NCI-H526 (cell line): ENCODE measurements around the gene SLC39A5.
A peak's percentile ranks its signal among the peaks of the same experiment; 100 is the strongest.
"Not testable (repeated sequence)": the region's sequence is repeated elsewhere in the genome, so short reads cannot be mapped to it uniquely, and the experiment has no call there.

Source experiments
- DNase-seq, 2 experiments: peaks; one replicate each; lab custom pipeline; 2025; lab: John Stamatoyannopoulos, UW

SLC39A5 gene

DNA sequence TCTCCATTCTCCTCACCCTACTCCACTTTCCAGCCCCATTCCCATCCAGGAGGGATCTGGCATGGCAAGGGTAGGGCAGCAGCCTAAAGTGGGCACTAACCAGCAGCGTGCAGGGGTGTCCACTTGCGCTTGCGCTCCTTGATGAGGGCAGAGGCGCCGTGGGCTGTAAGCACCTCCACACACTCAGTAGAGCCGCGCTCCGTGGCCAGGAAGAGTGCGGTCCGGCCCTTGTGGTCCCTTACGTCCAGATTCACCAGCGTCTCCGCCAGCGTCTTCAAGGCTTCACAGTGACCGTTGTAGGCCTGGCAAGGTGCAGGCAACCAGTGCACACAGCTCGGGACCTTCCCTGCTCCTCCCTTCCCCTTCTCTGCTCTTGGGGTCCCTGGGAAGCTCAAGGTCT is 18.1 kb downstream of the SLC39A5 start:
- DNase-seq = no peak

DNA sequence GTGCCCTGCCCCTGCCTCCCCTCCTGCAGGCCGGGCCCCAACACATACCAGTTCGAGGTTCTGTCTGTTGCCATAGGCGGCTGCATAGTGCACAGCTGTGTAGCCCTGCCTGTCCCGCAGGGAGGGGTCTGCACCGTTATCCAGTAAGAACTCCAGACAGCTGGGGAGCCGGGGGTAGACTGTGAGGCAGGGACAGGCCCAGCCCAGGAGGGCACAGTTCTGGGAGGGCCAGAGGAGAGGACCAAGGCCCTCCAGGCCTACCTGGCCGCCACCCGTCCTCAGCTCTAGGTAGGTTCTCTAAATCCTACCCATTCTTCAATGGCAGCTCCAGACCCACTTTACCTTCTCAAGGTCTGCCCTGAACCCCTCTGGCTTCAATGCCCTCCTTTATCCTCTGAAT is 18.9 kb downstream of the SLC39A5 start:
- no peak for DNase-seq

DNA sequence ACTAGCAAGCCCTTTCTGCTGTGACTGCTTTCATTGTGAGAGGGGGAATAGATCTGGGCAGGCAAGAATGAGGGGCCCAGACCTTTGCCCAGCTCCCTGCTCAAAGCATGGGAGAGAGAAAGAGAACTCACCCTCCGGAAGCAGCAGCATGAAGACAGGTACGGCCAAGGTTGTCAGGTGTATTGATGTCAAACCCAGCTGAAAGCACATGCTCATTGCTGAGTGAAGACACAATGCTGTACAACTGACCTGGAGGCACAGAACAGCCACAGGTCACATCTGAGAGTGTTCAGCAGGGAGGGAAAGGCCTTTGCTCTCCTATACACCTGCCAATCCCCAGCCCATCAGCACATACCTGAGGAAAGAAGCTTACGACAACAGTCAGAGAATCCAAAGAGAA is 22.8 kb downstream of the SLC39A5 start:
- DNase-seq = no peak

DNA sequence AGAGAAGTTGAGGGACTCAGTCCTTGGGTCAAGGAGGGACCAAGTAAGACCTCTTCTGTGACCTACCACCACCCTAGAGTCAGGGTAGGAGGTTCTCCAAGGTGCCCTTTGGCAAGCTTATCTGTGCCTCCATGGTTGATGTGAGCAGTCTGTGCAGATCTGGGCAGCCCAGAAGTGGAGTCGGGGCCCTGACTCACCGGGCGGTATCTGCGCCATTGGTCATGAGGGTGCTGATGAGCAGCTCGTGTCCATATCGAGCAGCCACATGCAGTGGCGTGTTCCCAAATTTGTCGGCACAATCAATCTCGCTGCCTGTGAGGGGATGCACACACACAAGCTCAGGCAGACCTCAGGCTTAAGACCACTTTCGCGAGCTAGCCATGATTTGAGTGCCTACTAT is 23.2 kb downstream of the SLC39A5 start:
- DNase-seq = no peak

DNA sequence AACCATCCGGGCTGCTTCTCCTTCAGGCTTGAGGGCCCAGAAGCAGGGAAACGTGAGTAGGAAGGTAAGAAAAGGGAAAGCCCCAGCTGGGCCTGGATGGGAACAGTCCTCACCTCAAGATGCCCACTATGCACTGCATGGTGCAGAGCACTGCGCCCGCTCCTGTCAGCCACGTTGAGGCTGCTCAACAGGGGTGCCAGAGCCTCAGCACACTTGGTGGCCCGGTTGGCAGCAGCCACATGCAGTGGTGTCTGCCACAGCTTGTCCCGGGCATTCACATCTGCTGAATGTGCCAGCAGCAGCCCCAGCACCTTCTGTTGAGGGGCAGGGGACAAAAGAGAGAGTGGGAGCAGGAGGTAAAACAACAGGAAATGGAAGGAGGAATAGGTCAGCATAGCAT is 25.8 kb downstream of the SLC39A5 start:
- DNase-seq = no peak

DNA sequence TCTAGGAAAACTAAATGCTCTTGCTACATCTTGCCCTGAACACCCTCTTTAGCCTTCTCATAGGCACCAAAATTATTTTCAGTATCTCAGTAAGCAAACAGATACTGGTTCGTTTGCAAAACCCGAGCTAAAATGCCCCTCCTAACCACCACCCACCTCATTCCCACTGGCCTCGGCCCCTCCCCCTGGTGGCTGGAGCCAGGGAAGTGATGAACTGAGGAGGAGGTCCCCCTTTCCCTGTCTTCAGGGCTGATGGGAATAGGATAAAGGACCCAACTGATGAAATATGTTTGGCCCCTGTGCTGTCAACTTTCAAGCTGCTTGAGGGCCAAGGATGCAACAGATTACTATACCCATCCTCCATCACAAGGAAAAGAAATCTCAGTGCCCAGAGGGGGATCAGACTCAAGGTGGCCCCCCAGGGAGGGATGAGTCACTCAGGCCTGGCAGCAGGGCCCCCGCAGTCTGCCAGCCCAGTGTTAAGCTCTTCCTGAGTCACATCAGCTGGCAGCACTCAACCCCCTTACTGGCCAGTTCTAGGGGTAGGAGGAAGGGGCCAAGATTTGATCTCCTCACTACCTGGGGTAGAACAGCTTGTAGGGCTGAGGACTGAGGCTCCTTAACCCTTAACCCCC is 26.6 kb downstream of the SLC39A5 start:
- DNase-seq = no peak

DNA sequence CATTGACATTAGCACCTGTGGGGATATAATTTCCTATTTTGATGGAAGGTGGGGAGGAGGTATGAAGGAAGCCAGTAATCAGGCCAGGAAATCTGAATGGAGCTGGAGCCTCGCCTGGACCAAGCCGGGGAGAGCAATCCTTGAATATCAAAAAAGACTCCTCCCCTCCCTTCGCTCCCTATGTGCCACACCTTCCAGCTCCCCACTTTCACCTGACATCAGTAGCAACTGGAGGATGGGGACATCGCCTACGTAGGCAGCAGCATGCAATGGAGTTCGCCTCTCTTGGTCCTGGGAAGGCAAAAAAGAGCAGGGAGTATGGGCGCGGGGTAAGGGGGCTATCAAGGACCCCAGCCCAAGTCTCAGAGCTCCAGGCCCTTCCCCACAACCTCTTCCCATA is 27.2 kb downstream of the SLC39A5 start:
- no peak for DNase-seq

DNA sequence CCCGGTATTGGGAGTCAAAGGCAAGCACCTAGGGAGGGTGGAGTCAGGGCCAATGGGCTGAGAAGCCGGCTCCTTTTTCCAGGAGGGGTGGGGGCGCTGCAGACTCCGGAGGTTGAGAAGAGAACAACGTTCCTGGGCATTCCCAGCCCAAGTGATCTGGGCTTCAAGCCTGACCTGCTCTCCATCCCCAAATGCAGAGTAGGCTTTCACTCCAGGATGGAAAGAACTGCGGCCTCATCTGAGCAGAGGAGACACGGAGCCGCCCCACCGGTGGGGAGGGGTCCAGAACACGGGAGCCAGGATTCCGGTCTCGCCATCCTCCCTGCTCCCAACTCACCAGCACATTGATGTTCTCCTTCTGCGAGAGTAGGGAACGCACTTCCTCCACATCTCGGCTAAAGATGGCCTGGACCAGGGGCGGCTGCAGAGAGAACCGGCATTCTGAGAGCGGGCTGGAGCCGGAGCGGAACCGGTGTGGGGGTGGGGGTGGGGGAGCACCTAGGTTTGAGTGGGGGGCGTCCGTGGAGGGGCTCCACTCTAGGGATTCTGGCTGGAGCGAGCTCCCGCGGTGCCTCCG is 27.7 kb downstream of the SLC39A5 start:
- DNase-seq = peak; percentile 19 to 70

DNA sequence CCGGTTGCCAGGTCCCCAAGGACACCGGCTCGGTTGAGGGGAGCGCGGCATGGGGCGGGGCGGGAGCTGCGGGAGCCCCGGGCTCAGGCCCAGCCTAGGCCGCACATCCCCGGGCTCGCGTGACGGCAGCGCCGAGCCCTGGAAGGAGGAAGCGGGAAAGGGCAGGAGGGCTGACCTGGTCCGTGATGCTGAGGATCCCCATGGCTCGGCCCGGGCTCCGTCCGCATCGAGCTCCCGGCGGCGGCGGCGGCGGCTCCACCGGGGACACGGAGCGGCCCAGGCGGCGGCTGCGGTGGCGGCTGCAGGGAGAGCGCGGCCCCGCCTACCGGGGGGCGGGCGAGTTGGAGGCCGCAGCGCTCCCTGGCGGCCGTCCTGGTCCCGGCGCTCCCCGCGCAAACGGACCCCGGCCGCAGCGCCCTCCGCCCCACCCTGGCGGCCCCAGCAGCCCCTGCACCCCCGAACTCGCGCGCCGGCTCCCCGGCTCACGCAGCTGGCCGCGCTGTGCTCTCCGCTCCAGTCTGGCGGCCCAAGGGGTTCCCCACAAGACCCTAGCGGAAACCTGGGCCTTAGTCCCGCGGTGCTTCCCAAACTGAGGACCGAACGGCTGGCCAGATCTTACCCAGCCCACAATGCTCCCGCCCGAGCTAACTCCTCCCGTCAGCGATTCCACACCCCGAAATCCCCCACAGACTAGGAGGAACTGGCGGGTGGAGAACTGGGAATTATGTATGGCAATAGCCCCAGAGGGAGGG is 28.4 kb downstream of the SLC39A5 start, which contains the start of gene ANKRD52:
Gene ANKRD52, minus strand, starts transcription at position 317 of the 752 bp plus-strand sequence. Its CDS starts 115 bp downstream, at position 202.
- DNase-seq = peak; percentile 51 to 84

DNA sequence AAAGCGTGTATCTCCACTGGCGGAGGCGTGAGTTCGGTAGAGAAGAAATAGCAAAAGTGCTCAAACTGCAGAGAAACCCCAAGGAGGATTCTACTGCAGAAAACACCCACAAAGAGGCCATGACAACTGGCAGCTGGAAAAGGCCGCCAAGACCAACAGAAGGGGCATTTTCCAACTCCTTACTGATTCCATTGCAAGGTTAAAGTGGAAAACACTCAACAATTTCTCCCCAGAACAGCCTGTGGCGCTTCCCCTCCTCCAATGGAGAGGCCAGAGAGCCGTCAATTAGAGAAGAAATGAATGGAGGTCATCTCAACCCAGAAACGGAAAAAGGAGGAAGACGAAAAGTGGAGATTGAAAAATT is 29.0 kb downstream of the SLC39A5 start:
- no peak for DNase-seq

DNA sequence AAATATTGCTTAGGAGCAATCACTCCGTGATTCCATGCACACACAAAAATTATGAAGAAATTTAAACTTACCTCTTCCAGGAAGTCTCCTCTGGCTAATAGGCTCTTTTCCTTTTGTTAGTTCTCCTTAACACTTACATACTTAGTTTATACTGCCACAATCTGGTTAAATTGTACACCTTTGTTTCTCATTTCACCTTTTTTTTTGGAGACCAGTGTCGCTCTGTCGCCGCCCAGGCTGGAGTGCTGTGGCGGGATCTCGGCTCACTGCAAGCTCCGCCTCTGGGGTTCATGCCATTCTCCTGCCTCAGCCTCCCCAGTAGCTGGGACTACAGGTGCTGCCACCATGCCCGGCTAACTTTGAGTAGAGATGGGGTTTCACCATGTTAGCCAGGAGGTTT is 30.5 kb downstream of the SLC39A5 start:
- DNase-seq = no peak

DNA sequence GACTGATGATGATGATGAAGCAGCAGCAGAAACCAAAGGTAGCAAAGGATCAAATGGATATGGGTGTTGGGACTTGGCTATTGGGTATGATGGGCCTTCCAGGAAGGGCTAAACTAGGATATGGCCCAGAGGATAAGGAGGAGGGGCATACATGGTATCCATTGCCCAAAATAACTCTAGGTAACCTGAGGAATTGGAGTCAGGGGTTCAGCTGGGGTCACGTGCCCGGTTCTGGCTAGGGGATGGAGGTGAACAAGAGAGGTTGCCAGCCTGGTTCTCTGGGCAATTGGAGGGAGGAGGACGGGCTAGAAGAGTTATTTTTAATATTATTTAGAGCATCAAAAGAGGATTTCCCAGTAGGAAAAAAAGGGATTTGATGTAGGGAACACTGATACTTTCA is 31.1 kb downstream of the SLC39A5 start:
- DNase-seq = no peak

DNA sequence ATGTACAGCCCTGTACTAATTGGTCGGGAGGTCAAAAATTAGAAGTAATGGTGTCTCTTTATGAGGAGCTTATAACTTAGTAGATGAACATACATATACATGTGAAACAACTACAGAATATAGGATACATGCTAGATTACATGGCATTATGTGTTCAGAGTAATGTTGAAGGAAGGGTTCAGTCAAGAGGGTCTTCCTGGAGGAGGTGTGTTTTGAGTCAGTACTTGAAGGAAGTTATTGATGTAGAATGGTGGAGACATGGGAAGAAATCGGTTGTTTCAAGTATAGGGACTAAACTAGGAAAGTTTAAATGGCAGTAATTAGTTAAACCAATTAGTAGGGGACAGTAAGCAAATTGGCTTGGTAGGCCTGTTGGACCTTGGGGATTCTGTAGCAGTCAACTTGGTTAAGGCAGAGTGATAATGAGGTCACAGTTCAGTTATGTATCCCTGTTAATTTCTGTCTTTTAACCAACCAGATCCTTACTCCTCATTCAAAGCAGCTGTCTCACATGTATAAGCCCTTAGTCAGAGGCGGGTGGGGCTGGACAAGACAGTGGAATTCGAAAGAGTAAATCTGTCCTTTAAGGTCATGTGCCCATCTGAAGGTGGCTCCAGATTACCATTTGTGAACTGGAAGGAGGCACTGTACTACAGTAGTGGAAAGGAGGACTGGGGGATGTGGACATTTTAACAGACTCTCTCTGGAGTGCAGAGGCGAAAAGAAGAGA is 31.8 kb downstream of the SLC39A5 start:
- no peak for DNase-seq

DNA sequence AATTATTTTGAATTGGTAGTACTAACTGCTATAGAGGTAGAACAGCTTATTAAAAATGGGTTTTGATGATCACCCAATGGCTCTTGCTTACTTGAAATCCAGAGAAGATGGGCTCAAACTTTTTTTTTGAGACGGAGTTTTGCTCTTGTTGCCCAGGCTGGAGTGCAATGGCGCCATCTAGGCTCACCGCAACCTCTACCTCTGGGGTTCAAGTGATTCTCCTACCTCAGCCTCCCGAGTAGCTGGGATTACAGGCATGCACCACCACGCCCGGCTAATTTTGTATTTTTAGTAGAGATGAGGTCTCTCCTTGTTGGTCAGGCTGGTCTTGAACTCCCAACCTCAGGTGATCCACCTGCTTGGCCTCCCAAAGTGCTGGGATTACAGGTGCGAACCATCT is 33.1 kb downstream of the SLC39A5 start:
- DNase-seq = not testable (repeated sequence)

DNA sequence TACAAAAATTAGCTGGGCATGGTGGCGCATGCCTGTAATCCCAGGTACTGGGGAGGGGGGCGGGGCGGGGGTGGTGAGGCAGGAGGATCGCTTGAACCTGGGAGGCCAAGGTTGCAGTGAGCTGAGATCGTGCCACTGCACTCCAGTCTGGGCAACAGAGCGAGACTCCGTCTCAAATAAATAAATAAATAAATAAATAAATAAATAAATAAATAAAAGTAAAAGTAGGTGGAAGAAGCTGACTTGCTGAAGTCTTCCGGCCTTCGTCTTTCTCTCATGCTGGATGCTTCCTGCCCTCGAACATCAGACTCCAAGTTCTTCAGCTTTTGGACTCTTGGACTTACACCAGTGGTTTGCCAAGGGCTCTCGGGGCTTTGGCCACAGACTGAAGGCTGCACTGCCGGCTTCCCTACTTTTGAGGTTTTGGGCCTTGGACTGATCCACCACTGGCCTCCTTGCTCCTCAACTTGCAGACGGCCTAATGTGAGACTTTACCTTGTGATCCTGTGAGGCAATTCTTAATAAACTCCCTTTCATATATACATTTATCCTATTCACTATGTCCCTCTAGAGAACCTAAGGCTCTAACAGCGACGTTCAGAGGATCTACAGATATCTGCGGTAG is 36.3 kb downstream of the SLC39A5 start:
- peak in 1 of 2 experiments; percentile 29 for DNase-seq

DNA sequence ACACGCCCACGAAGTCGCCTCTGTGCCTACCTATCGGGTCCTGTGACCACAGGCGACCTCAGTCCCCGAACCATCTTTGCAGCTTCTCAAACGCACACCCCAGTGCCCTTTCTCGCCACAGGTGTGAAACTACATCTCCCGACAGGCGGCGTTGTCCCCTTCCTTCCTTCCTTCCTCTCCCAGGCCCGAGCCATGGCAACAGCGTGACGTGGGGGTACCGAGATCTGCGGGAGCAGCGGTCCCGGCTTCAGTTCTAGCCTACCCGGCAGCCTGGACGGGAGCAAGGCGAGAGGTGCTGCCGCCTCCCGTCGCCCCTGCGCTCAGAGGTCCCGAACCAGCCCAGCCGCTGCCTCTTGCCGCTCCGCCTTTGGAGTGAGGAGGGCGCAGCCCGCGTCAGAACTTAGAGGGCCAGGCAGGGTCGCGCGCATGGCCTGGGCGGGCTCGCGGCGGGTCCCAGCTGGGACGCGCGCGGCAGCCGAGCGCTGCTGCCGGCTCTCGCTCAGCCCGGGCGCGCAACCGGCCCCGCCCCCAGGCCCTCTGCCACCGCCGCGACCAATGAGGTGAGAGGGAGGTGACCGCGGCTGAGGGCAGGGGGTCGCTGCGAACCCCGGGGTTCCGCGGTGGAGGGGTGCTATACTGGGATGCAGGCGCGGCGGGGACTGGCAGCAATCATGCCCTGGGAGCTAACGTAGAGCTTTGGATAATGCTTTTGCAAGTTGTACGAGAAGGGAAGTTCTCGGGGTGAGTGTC is 37.0 kb downstream of the SLC39A5 start, which contains the start of gene COQ10A:
Gene COQ10A, plus strand, starts transcription at position 250 of the 750 bp plus-strand sequence. Its CDS starts 177 bp downstream, at position 427.
- DNase-seq = peak; percentile 80 to 96

DNA sequence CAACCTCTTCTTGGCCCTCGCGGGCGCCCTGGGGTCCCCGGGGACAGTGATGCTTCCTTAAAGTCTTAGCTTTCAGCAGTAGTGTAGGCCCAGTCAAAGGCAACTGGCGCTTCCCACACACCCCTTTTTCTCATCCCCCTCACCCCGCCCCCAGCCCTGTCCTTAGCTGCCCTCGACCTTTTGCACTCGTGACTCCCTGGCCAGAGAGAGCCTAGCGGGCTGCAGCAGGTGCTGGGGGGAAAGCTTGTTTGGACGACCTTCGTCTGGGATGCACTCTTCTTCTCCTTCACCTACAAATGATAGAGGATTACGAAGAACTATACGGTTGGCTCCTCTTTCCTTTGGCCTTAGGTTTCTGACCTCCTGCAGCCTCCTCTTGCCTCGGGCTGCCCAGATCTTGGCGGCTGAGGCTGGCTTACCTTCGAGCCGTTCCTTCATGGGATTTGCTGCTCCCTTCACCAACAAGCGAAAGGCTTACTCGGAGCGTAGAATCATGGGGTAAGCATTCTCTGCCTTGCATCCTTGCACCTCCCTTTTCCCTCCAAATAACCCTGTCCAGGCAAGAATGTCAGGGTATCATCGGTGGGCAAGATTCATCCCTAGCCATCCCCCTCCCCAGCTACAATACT is 37.7 kb downstream of the SLC39A5 start:
- DNase-seq = peak in 1 of 2 experiments; percentile 59

DNA sequence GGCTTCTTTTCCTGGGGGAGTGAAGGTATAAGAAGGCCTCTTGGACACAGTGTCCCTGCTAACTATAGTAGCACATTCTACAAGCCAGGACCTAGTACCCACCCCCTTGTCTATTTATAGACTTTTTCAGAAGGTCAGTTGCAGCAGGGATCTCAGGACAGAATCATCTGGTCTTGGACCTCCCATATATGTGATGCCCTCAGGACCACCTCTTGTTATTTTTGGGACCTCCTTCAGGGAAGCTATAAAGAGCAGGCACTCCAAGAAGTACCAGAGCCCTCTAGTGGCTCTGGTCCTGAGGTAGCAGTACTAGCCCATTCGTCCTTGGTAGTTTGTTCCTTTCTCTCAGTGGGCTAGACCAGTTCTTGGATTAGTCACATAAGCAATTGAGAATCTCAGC is 41.2 kb downstream of the SLC39A5 start:
- no peak for DNase-seq

DNA sequence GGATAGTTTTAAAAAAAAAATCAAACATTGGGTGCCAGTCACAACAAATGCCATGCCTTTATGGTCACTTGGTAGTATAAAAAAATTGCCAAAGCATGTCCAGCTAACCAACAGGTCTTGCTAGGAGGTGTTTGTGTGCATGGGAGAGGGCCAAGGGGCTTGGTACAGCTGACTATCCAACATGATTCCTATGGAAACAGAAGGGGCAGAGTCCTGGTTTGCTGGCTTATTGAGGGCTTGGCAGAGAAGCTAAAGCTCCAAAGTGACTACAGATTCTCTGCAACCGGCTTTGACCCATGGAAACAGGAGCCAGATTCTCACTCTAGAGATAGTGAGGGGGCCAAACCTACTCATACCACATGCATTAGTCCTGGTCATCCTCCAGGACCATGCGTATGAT is 42.6 kb downstream of the SLC39A5 start:
- DNase-seq = not testable (repeated sequence)

DNA sequence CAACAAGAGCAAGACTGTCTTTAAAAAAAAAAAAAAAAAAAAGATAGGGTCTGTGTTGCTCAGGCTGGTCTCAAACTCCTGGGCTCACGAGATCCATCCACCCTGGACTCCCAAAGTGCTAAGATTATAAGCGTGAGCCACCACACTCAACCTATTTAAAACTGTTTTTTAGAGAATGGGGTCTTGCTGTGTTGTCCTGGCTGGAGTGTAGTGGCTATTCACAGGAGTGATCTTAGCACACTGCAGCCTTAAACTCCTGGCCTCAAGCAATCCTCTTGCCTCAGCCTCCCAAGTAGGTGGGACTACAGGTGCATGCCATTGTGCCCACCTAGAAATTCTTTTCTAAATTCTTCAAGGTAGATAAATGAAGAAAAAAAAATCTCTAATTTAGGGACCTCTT is 44.4 kb downstream of the SLC39A5 start:
- no peak for DNase-seq

DNA sequence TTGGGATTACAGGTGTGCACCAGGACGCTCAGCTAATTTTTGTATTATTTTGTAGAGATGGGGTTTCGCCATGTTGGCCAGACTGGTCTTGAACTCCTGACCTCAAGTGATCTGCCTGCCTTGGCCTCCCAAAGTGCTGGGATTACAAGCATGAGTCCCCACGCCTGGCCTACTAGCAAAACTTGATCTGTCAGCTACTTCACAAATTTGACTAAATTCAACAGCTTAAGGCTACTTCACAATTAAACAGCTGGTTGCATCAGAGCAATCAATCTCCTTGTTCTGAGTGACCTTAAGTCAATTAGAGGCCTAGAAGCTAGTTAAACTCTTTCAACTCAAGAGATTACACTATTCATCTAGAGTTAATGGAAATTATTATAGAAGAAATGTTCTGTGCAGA is 49.1 kb downstream of the SLC39A5 start:
- no peak for DNase-seq
